Neuronal stem cell (in vitro differentiated cells): ENCODE results near the gene BRPF1.
A peak's percentile ranks its signal among the peaks of the same experiment; 100 is the strongest.

Experiments
- DNase-seq: peaks from one replicate; pipeline ENCODE4 v3.0.0-alpha.2; 2013; ENCODE audit warnings: low spot score
- H2AFZ ChIP-seq: one replicate; pipeline ENCODE4 v1.6.1; 2013; ENCODE audit warnings: mild to moderate bottlenecking, low read length, inconsistent platforms
- H2AK5ac ChIP-seq: 2 replicates; pipeline ENCODE4 v1.6.1; 2013; ENCODE audit warnings: low read depth, mild to moderate bottlenecking, inconsistent platforms, low read length, moderate library complexity, mixed read lengths
- H2BK120ac ChIP-seq: 2 replicates; pipeline ENCODE4 v1.6.1; 2013; ENCODE audit warnings: low read depth, mild to moderate bottlenecking, inconsistent platforms, low read length, moderate library complexity, mixed read lengths
- H2BK12ac ChIP-seq: one replicate; pipeline ENCODE4 v1.6.1; 2013; ENCODE audit warnings: low read length, inconsistent platforms
- H2BK15ac ChIP-seq: 2 replicates; pipeline ENCODE4 v1.6.1; 2013; ENCODE audit warnings: mild to moderate bottlenecking, low read length, inconsistent platforms, mixed read lengths
- H2BK5ac ChIP-seq: one replicate; pipeline ENCODE4 v1.6.1; 2013; ENCODE audit warnings: inconsistent platforms, mild to moderate bottlenecking, low read length, moderate library complexity
- H3K14ac ChIP-seq: one replicate; pipeline ENCODE4 v1.6.1; 2013; ENCODE audit warnings: low read length, inconsistent platforms
- H3K18ac ChIP-seq: 2 replicates; pipeline ENCODE4 v1.6.1; 2013; ENCODE audit warnings: low read length, inconsistent platforms
- H3K23ac ChIP-seq: 2 replicates; pipeline ENCODE4 v1.6.1; 2013; ENCODE audit warnings: low read depth, mild to moderate bottlenecking, mixed read lengths, low read length, inconsistent platforms; ENCODE audit not compliant: poor library complexity
- H3K27ac ChIP-seq: replicated peaks from 3 replicates; pipeline ENCODE4 v1.5.1; 2013; ENCODE audit warnings: low read length, inconsistent platforms
- H3K27me3 ChIP-seq, 3 experiments: 2 replicates each; pipeline ENCODE4 v1.6.1; 2013; ENCODE audit warnings: low read length in 3 of 3, mild to moderate bottlenecking in 2 of 3, inconsistent platforms in 1 of 3, low read depth in 1 of 3, mixed read lengths in 1 of 3, moderate library complexity in 1 of 3; ENCODE audit not compliant: control insufficient read depth in 3 of 3, insufficient read depth in 3 of 3
- H3K36me3 ChIP-seq, 2 donors: replicated peaks in 1 of 2; 2 replicates each; pipeline ENCODE4 v1.6.1; 2013; ENCODE audit warnings: low read length in 2 of 2; ENCODE audit not compliant: control insufficient read depth in 2 of 2, insufficient read depth in 2 of 2
- H3K4ac ChIP-seq: 2 replicates; pipeline ENCODE4 v1.6.1; 2013; ENCODE audit warnings: inconsistent platforms, mild to moderate bottlenecking, low read length, moderate library complexity
- H3K4me1 ChIP-seq, 2 donors: 1 replicate in 1 of 2; 2 replicates in 1 of 2; pipeline ENCODE4 v1.6.1; 2013; ENCODE audit warnings: low read length in 2 of 2, low read depth in 1 of 2; ENCODE audit not compliant: control insufficient read depth in 2 of 2, insufficient read depth in 1 of 2
- H3K4me2 ChIP-seq: one replicate; pipeline ENCODE4 v1.6.1; 2013; ENCODE audit warnings: mild to moderate bottlenecking, low read length, inconsistent platforms; ENCODE audit not compliant: insufficient read depth, poor library complexity, severe bottlenecking
- H3K4me3 ChIP-seq, 2 donors: 2 replicates each; pipeline ENCODE4 v1.5.1; 2013; ENCODE audit warnings: low read length in 2 of 2, mild to moderate bottlenecking in 2 of 2, inconsistent platforms in 1 of 2, moderate library complexity in 1 of 2
- H3K79me1 ChIP-seq: one replicate; pipeline ENCODE4 v1.6.1; 2013; ENCODE audit warnings: low read depth, mild to moderate bottlenecking, inconsistent platforms, low read length, moderate library complexity
- H3K9ac ChIP-seq: one replicate; pipeline ENCODE4 v1.6.1; 2013; ENCODE audit warnings: mild to moderate bottlenecking, low read depth, low read length, inconsistent platforms; ENCODE audit not compliant: poor library complexity
- H3K9me3 ChIP-seq, 2 donors: replicated peaks in 1 of 2; 2 replicates each; pipeline versions ENCODE3 to v1.6.1; 2013; ENCODE audit warnings: low read length in 2 of 2, mild to moderate bottlenecking in 2 of 2, inconsistent platforms in 1 of 2, low read depth in 1 of 2, mixed read lengths in 1 of 2, moderate library complexity in 1 of 2; ENCODE audit not compliant: control insufficient read depth in 2 of 2, insufficient read depth in 1 of 2
- H4K8ac ChIP-seq: one replicate; pipeline ENCODE4 v1.6.1; 2013; ENCODE audit warnings: low read depth, mild to moderate bottlenecking, inconsistent platforms, low read length, moderate library complexity
- H4K91ac ChIP-seq: one replicate; pipeline ENCODE4 v1.6.1; 2013; ENCODE audit warnings: low read length, low read depth, mild to moderate bottlenecking, inconsistent platforms; ENCODE audit not compliant: poor library complexity
- WGBS, 2 donors: extraction: QIAGEN DNeasy Blood & Tissue Kit; methylation state at CpG; one replicate each; pipeline ENCODE4 v1.1.7; 2013; ENCODE audit warnings: missing lambda C conversion rate in 2 of 2, mixed read lengths in 1 of 2; ENCODE audit not compliant: insufficient read length in 2 of 2, insufficient replicate concordance in 1 of 2; ENCODE audit errors: extremely low coverage in 2 of 2; 5-methylcytosine and 5-hydroxymethylcytosine counted together

BRPF1 gene

DNA sequence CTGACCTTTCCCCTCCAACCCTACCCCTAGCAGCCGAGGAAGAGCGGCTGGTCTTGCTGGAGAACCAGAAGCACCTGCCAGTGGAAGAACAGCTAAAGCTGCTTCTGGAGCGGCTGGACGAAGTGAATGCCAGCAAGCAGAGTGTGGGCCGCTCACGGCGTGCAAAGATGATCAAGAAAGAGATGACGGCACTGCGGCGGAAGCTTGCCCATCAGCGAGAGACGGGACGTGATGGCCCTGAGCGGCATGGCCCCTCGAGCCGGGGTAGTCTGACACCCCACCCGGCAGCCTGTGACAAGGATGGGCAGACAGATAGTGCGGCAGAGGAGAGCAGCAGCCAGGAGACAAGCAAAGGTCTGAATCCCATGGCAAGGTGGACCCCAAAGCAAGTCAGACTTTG is 12.0 kb downstream of the BRPF1 start:
- WGBS, 2 donors, result no CpG with 5 or more reads among the region's 18 CpGs
- no peak overlapping the region for H2BK5ac ChIP-seq
- no peaks in the 10 kb centered on the region for H3K79me1 ChIP-seq
- H3K27ac ChIP-seq, result no peak overlapping the region
- no peak overlapping the region for H3K4ac ChIP-seq
- no peak overlapping the region for H3K9ac ChIP-seq
- no peak for DNase-seq
- H2AFZ ChIP-seq, result no peak overlapping the region
- no peaks in the 10 kb centered on the region for H3K4me1 ChIP-seq
- H2BK120ac ChIP-seq, result no peak overlapping the region
- H3K36me3 ChIP-seq, result peaks cover 88 to 100% of the 10 kb centered on the region in 2 donors
- no peak overlapping the region for H4K8ac ChIP-seq
- H4K91ac ChIP-seq, result no peak overlapping the region
- peak overlapping the region; percentile 76 for H3K23ac ChIP-seq
- H3K18ac ChIP-seq, result no peak overlapping the region
- H3K4me3 ChIP-seq, result no peak overlapping the region
- no peak overlapping the region for H2AK5ac ChIP-seq
- H2BK15ac ChIP-seq, result no peak overlapping the region
- no peak overlapping the region for H3K4me2 ChIP-seq
- H3K27me3 ChIP-seq, result no peaks in the 10 kb centered on the region
- no peak overlapping the region for H2BK12ac ChIP-seq
- no peak overlapping the region for H3K14ac ChIP-seq
- peaks cover 0 to 2% of the 10 kb centered on the region in 2 donors for H3K9me3 ChIP-seq

DNA sequence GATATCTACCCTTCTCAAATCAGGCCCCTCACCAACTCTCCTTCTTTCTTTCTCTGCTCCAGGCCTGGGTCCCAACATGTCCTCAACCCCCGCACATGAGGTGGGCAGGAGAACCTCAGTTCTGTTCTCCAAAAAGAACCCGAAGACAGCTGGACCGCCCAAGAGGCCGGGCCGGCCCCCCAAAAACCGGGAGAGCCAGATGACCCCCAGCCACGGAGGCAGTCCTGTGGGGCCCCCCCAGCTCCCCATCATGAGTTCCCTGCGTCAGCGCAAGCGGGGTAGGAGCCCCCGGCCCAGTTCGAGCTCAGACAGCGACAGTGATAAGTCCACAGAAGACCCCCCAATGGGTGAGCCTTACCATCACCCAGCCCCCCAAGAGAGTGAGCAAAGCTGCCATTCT is 12.6 kb downstream of the BRPF1 start:
- WGBS, 2 donors, result no CpG with 5 or more reads among the region's 13 CpGs
- H3K23ac ChIP-seq, result no peak overlapping the region
- no peak for DNase-seq
- no peak overlapping the region for H3K4ac ChIP-seq
- H2AFZ ChIP-seq, result no peak overlapping the region
- no peak overlapping the region for H3K18ac ChIP-seq
- H3K27ac ChIP-seq, result no peak overlapping the region
- H2BK12ac ChIP-seq, result no peak overlapping the region
- H3K27me3 ChIP-seq, result no peaks in the 10 kb centered on the region
- no peak overlapping the region for H2BK5ac ChIP-seq
- no peak overlapping the region for H3K4me3 ChIP-seq
- H3K14ac ChIP-seq, result no peak overlapping the region
- H3K4me1 ChIP-seq, result peaks cover 0 to 2% of the 10 kb centered on the region in 2 donors
- no peak overlapping the region for H2BK15ac ChIP-seq
- H4K8ac ChIP-seq, result no peak overlapping the region
- H2AK5ac ChIP-seq, result no peak overlapping the region
- peaks cover 0 to 2% of the 10 kb centered on the region in 2 donors for H3K9me3 ChIP-seq
- H3K79me1 ChIP-seq, result no peaks in the 10 kb centered on the region
- no peak overlapping the region for H4K91ac ChIP-seq
- H3K9ac ChIP-seq, result no peak overlapping the region
- no peak overlapping the region for H2BK120ac ChIP-seq
- no peak overlapping the region for H3K4me2 ChIP-seq
- H3K36me3 ChIP-seq, result peaks cover 82 to 98% of the 10 kb centered on the region in 2 donors

DNA sequence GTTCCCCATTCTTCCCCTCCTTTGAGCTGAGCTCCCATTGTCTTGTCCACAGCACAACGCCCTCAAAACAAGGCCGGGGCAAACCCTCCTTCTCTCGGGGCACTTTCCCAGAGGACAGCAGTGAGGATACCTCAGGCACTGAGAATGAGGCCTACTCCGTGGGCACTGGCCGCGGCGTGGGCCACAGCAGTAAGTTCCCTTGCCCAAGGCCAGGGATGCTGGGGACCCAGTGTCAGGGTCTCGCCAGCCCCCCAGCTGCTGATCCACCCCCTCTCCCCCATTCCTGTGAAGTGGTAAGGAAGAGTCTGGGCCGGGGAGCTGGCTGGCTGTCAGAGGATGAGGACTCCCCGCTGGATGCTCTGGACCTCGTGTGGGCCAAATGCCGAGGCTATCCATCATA is 14.0 kb downstream of the BRPF1 start:
- Histone ChIP-seq H3K36me3 (peaks cover 70 to 85% of the 10 kb centered on the region in 2 donors), H2AK5ac (no peak overlapping the region), H3K23ac (no peak overlapping the region), H2BK15ac (no peak overlapping the region), H3K18ac (no peak overlapping the region), H3K4ac (no peak overlapping the region), H2BK12ac (no peak overlapping the region), H2BK120ac (no peak overlapping the region), H2BK5ac (no peak overlapping the region), H3K14ac (no peak overlapping the region), H3K9ac (no peak overlapping the region), H3K9me3 (peaks cover 0 to 2% of the 10 kb centered on the region in 2 donors), H4K8ac (no peak overlapping the region), H3K4me2 (no peak overlapping the region), H3K27me3 (no peaks in the 10 kb centered on the region), H3K4me1 (peaks cover 0 to 2% of the 10 kb centered on the region in 2 donors), H3K4me3 (no peak overlapping the region), H4K91ac (no peak overlapping the region), H2AFZ (no peak overlapping the region), H3K27ac (no peak overlapping the region), H3K79me1 (peaks cover 3% of the 10 kb centered on the region)
- DNase-seq, result no peak
- WGBS, 2 donors, result no CpG with 5 or more reads among the region's 12 CpGs

DNA sequence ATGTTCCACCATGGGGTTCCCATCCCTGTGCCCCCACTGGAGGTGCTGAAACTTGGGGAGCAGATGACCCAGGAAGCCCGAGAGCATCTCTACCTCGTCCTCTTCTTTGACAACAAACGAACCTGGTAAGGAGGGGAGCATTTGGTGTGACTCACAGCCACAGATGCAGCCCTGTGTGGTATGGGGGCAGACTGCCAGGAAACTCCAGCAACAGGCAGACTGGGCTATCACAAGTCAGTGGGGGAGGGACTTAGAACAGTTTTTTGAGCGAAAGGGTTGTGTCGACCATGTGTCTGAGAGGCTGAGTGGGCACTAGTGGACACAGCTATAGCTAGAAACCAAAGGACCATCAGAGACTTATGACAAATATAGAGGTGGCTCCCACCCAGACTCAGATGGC is 14.8 kb downstream of the BRPF1 start:
- no peak overlapping the region for H2BK120ac ChIP-seq
- no peak overlapping the region for H3K18ac ChIP-seq
- no peak overlapping the region for H3K4ac ChIP-seq
- H3K9me3 ChIP-seq, result peaks cover 0 to 2% of the 10 kb centered on the region in 2 donors
- no peak overlapping the region for H3K9ac ChIP-seq
- DNase-seq, result no peak
- peaks cover 6% of the 10 kb centered on the region for H3K79me1 ChIP-seq
- H3K14ac ChIP-seq, result no peak overlapping the region
- H2BK5ac ChIP-seq, result no peak overlapping the region
- no peak overlapping the region for H2AFZ ChIP-seq
- H2BK12ac ChIP-seq, result no peak overlapping the region
- peaks cover 4 to 5% of the 10 kb centered on the region in 2 donors for H3K4me1 ChIP-seq
- peaks cover 66 to 84% of the 10 kb centered on the region in 2 donors for H3K36me3 ChIP-seq
- H3K23ac ChIP-seq, result no peak overlapping the region
- no peak overlapping the region for H3K27ac ChIP-seq
- no peak overlapping the region for H2BK15ac ChIP-seq
- no peak overlapping the region for H3K4me2 ChIP-seq
- no CpG with 5 or more reads among the region's 5 CpGs for WGBS, 2 donors
- H3K4me3 ChIP-seq, result no peak overlapping the region
- no peaks in the 10 kb centered on the region for H3K27me3 ChIP-seq
- no peak overlapping the region for H2AK5ac ChIP-seq
- no peak overlapping the region for H4K8ac ChIP-seq
- H4K91ac ChIP-seq, result no peak overlapping the region
